NCI-H2227 treated with DMSO at 0.1 percent for 48 hours (cell line): Measurements from ENCODE around the gene KCNK1.
A peak's percentile ranks its signal among the peaks of the same experiment; 100 is the strongest.
"Not testable (repeated sequence)": the region's sequence is repeated elsewhere in the genome, so short reads cannot be mapped to it uniquely, and the experiment has no call there.

Experiments
- DNase-seq: peaks from one replicate; lab custom pipeline; 2025; lab: John Stamatoyannopoulos, UW

KCNK1 gene

GRCh38 chr1:233667741-233668140 lies 53.8 kb downstream of the KCNK1 start:
- DNase-seq: no peak

GRCh38 chr1:233668146-233668724 lies 54.3 kb downstream of the KCNK1 start:
- DNase-seq: no peak

- no peak for DNase-seq
Measured at GRCh38 chr1:233668725-233669294, 54.9 kb downstream of the KCNK1 start.

DNA sequence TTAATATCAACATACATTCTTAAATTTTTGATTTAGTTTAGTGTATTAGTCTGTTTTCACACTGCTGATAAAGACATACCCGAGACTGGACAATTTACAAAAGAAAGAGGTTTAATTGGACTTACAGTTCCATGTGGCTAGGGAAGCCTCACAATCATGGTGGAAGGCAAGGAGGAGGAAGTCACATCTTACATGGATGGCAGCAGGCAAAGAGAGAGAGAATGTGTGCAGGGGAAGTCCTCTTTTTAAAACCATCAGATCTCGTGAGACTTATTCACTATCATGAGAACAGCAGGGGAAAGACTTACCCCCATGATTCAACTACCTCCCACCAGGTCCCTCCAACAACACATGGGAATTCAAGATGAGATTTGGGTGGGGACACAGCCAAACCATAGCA lies 56.5 kb downstream of the KCNK1 start:
- DNase-seq: not testable (repeated sequence)

GRCh38 chr1:233671286-233671685 lies 57.4 kb downstream of the KCNK1 start:
- DNase-seq: no peak

DNA sequence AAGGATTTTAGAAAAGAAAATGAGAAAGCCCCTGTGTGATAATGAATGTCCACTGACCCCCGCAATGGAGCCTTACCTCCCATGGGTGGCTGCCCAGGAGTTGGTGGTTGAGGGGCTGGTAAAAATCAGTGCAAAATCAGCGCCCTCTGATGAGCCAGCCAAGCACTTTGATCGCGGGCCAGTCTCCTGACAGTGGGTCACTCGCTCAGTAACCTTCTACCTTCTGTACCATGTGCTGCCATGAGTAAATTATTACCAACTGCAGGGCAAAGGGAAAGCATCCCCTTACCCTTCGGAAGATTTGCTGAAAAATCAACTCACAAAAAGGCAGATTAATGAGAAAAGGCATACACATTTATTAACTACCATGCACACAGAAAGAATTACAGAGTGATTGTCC lies 58.8 kb downstream of the KCNK1 start:
- DNase-seq: no peak

DNA sequence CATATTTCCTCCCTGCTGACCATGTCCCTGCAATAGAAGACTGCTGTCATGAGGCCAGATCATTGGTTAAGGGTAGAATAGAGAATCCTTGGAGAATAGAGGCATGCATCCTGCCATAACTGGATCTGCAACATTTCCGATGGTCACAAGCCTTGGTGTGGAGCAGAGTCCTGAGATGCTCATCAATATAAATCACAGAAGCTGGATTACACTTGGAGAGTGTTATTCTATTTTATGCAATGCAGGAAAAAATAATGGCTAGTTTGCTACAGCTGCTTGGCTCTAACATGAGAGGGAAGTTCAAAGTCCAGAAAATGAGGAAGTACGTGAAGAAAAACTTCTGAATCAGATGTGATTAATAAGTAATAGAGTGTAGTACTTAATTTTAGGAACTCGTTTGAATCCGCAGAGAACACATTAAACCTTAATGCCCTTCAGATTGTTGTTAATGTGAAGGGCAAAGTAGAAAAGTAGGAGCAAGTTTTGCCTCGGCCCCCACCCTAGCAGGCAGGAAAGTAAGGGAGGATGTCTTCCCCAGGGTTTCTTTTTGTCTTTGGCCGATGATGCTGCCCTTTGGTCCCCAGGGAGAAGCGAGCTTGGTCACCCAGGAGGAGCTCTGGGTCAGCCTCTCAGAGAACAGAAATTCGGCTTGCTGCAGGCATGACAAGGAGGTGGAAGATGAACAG lies 59.5 kb downstream of the KCNK1 start:
- no peak for DNase-seq

DNA sequence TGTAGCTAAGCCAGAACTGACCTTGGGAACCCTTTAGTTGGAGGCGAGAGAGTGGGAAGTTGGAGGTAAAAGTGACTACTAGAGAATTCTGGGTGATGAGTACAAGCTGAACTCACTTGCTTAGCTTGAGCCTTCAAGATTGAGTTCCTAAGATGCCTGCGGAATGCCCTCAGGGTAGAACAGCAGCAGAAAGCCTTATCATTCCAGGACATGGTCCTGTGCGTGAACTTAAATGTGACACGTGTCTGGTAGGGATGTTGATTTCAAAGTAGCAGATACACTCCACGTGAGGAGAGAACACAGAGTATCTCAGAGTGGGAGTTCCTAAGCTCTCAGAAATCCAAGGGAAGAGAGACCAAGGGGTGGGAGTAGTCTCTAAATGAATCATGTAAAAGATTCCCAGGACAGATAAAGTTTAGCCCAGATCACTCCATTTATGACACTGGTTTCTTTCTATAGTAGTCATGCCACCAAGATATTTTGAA lies 60.1 kb downstream of the KCNK1 start:
- no peak for DNase-seq

DNA sequence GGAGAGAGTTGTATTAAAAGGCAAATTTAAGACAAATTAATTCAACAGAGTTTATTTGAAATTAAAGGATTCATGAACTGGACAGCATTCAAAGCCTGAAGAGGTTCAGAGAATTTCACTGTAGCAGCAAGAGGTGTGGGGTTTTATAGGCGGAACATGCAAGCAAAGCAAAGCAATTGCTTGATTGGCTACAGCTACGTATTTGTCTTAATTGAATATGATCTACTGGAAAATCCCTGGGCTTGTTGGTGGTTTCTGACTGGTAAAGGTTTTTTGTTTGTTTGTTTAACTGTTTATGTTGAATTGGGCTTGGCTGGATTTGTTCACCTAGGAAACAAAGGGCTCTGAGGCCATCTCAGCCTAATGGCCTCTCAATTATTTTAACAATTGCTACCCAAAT lies 61.5 kb downstream of the KCNK1 start:
- DNase-seq: no peak

DNA sequence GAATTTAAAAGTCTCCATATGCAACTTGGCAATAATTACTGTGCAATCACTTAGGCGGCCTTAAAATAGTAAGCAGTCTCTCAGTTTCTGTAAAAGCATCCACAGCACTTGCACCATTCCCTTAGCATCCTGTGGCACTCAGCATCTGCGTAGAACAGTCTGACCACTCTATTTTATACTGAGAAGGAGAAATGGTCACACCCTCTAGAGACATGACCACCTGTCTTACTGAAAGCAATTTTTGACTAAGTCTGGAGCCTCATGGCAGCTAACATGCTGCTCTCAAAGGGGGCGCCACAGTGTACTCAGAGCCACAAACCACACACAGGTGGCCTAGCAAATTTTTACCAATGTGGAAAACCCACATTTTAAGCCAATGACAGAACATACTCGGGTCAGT lies 62.0 kb downstream of the KCNK1 start:
- no peak for DNase-seq

- peak; percentile 8 for DNase-seq
Measured at GRCh38 chr1:233677690-233678354, 63.9 kb downstream of the KCNK1 start.

DNA sequence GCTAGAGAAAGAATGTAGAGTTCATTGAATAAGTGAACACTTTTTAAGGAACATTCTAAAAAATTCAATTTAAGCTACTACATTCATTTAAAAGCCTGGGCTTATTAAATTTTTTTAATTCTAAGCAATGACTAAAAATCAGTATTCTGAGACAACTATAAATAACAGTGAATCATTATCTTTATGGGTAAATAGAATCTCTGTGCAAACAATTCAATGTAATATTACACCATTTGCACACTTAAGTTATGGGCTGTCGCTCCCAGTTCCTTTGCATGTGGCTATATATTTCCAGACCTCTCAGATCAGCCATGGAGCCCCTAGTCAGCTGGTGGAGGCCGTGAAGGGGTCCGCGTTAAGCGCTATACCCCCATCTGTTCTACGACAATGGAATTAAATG lies 65.1 kb downstream of the KCNK1 start:
- no peak for DNase-seq

DNA sequence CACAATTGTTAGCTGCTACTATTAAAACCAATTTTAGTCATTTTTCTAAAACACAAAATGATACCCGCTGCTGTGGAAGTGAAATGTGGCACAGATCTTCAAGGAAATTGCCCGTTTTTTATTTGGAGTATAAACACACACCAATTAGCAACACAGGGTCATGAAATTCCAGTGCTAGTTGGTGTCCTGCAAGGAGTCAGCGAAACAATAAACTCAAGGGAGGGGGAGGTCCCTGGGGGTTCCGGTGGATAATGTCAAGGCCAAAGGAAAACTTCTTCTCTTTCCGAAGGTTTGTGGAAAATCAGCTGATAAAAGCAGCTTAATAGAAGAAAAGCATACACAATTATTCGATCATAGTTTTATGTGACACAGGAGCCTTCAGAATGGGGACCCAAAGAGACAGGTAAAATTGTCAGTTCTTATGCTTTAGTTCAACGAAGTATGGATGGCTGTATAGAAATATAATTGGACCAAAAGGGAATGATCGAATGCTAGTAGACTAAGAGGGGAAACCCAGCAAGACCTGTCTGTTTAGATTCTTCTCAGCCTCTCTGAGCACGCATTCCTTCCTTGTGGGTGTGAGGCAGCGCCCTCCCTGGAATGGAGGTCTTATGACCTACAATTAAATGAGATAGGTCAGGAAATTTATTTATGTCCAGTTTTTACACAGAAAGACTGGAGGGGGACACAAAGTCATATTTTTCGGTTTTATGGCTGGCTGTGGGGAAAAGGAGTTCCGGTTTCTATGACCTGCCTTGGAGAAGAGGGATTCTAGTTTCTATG lies 65.9 kb downstream of the KCNK1 start:
- peak; percentile 40 for DNase-seq

- DNase-seq: no peak
Measured at GRCh38 chr1:233681285-233681684, 67.4 kb downstream of the KCNK1 start.

GRCh38 chr1:233686653-233687052 lies 72.7 kb downstream of the KCNK1 start:
- DNase-seq: not testable (repeated sequence)

DNA sequence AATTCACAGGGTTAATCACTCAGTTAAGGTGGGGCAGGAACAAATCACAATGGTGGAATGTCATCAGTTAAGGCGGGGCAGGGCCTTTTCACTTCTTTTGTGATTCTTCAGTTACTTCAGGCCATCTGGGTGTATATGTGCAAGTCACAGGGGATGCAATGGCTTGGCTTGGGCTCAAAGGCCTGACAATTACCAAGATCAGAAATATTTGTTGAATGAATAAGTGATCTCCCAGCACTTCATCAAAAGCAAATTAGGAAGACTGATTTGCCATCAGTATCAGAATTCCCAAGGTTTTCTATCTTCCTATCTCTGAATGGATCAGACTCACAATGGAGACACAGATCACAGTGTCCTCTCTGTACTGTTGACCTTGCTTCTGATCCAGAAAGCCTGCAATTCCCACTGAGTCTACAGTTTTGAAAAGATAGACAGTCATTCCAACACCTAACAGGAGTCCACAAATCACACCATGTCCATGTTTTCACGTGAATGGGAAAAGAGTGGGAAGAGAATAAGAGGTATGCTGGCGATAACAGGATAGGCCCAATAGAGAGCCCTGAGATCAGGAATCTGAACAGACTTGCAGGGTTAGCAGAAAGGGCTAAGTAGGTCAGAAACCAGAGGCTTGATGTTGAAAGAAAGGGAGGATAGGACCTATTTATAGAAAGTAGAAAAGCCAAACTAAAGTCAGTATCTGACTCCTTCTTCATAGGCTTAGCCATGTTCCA lies 75.3 kb downstream of the KCNK1 start:
- no peak for DNase-seq

DNA sequence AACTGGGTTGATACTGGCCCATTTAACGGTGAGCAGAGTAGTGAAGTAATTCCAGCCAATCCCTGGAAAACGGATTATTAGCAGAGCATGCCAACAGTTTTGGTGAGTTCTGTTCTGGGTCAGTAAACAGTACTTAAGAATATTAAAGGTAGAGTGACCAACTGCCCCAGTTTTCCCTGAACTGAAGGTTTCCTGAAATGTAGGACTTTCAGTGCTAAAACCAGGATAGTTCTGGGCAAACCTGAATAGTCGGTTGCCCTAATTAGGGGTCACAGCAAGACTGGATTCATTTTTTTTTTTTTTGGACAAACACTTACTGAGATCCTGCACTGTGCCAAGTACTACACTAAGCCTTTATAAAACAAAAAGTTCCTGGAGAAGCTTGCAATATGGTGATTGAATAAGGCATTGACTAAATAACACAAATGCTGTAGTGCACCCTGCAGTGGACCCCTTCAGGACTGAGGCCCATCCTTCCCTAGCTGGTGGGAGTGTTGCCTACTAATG lies 75.9 kb downstream of the KCNK1 start:
- DNase-seq: no peak

GRCh38 chr1:233695901-233696300 lies 82.0 kb downstream of the KCNK1 start:
- DNase-seq: no peak

- DNase-seq: no peak
Measured at GRCh38 chr1:233700338-233700737, 86.4 kb downstream of the KCNK1 start.

DNA sequence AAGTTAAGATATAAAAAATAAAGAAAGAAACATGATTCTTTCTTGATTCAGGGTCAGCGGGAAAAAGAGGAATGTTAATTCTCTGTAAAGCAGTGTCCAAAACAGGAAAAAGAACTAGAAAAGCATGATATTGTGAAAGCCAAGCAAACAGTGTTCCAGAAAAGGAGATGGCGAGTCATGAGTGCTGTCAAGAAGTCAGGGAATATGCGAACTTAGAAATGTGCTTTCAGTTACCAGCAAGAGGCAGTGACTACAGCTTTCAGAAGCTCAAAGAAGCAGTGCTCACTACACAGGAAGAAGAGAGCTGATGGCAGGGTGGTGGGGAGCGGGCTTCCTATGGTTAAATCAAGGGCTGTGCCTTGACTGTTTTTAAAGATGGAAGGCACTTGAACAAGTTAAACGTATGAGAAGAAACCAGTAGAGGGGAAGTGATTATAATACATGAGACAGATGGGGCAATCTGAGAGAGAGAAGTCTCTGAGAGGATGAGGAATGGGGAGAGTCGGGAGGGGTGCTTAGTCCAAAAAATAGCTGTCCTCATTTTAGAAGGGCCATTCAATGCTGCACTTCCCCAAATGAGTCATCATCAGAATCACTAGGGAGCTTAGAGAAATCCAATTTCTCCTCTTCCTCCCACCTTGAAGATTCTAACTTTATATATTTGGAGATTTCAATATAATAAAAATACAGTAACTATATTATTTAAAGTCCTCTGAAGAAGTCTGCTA lies 90.4 kb downstream of the KCNK1 start:
- DNase-seq: no peak
